ENCODE results near the gene APLP2.

The APLP2 gene

DNA sequence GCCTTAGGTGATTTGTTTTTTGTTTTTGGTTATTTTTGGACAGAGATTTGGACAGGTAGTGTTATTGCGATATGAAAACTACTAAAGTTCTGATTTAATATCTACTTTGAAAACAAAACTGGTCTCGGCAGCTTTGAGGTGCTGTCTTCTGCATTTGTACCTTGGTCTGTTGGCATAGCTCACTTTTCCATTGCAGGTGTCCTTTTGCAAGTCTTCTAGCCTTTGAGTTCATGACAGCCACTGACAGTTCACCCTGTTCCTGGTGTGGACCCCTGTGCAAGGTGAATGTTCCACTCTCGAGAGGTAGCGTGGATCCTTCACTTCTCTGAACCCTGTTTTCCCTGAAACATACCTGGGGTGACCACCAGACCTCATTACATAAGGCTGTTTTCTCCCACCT lies 45.0 kb downstream of the APLP2 start:
- DNase-seq (ENCODE audit: low spot score) = no peak
- Histone ChIP-seq H3K4me3 (no peak overlapping the region), H3K27ac (no peak overlapping the region)
- TF ChIP-seq, protein P1, sequence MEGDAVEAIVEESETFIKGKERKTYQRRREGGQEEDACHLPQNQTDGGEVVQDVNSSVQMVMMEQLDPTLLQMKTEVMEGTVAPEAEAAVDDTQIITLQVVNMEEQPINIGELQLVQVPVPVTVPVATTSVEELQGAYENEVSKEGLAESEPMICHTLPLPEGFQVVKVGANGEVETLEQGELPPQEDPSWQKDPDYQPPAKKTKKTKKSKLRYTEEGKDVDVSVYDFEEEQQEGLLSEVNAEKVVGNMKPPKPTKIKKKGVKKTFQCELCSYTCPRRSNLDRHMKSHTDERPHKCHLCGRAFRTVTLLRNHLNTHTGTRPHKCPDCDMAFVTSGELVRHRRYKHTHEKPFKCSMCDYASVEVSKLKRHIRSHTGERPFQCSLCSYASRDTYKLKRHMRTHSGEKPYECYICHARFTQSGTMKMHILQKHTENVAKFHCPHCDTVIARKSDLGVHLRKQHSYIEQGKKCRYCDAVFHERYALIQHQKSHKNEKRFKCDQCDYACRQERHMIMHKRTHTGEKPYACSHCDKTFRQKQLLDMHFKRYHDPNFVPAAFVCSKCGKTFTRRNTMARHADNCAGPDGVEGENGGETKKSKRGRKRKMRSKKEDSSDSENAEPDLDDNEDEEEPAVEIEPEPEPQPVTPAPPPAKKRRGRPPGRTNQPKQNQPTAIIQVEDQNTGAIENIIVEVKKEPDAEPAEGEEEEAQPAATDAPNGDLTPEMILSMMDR (IDR thresholded peaks at IDR 0.05) = no peak

DNA sequence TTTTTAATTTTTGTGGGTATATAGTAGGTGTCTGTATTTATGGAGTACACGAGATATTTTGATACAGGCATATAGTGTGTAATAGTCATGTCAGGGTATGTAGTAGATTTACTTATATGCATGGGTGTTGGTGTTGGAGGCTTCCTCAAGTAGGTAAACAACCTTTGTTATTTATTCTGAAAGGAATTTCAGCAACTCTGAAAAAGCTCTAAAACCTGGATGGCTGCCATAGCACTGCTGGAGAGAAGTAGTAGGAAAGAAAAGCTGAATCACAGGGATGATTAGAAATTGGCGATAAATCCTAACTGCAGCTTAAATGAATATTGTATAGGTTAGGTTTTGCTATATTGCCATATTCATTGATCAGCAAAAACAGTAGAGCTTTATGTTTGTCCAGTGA lies 45.5 kb downstream of the APLP2 start:
- no peak overlapping the region for H3K4me3 ChIP-seq
- no peak overlapping the region for H3K27ac ChIP-seq
- TF ChIP-seq, protein P1 (IDR thresholded peaks at IDR 0.05) = no peak
- no peak for DNase-seq (ENCODE audit: low spot score)

DNA sequence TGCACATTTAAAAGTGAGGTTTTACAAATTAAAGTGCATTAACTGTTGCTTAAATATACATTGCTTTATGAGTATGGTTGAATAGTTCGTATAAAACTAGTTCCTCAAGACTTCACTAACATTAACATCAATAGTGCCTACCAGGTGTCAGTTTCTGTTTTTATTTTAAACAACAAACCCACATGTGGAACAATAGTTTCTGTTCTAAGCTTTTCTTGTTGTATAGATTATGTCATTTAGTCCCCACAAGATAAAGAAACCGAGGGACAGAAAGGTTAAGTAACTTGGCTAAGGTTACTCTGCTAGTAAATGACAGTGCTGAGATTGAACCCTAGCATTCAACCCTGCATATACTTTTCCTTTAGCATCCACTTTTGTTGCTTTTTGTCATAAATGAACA lies 48.5 kb downstream of the APLP2 start:
- DNase-seq (ENCODE audit: low spot score) = no peak
- TF ChIP-seq, protein P1 (IDR thresholded peaks at IDR 0.05) = no peak
- Histone ChIP-seq H3K4me3 (no peak overlapping the region), H3K27ac (no peak overlapping the region)

DNA sequence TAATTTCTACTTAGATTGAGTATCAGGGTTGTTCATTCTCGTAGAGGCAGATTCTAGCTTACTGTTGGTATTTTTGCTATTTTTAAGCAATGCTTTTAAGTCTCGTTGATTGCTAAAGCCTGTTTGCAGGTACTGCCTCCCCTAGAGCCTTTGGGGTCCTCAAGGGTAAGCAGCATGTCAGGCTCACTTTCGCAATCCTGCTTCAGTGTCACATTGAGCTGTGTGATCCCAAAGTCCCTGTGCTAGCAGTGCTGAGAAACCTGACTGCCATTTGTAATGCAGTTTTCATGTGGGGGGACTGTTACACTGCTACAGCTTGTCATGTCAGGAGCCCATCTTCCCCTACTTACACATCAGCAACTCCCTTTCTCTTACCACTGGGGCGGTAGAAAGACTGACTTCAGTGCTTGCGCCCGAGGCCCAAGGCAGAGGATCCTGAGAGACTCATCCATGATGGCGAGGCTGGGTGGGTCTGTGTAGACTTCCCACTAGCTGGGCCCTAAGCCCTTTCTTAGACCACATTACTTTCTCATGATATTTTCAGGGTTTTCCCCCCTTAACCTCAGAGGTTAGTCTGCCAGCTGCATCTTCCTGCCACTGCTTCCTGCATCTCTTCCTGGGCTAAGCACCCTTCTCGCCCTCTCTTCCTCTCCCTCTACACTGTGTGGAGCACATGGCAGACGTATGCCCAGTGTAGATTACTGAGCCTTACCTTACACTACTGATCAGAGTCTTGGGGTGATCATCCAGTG lies 49.1 kb downstream of the APLP2 start:
- H3K27ac ChIP-seq = no peak overlapping the region
- TF ChIP-seq, protein P1 (IDR thresholded peaks at IDR 0.05) = no peak
- no peak overlapping the region for H3K4me3 ChIP-seq
- DNase-seq (ENCODE audit: low spot score) = no peak

DNA sequence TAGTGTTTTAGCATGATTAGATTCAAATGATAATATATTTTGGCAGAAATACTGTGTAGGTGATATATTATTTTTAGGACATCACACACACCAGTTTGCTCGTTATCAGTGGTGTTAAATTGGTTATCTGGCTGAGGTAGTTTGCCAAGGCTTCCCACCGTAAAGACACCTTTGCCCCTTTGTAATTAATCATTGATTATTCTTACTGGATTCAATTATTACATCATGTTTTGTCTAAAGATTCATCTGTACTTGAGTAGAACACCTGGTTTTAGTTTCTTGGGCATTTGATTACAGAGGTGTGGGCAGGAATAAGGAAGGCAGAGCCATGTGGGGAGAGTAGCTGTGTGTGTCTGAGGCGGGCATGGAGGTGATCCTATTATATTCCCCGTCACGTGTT lies 50.4 kb downstream of the APLP2 start:
- H3K27ac ChIP-seq = no peak overlapping the region
- no peak overlapping the region for H3K4me3 ChIP-seq
- TF ChIP-seq, protein P1 (IDR thresholded peaks at IDR 0.05) = no peak
- DNase-seq (ENCODE audit: low spot score) = no peak

DNA sequence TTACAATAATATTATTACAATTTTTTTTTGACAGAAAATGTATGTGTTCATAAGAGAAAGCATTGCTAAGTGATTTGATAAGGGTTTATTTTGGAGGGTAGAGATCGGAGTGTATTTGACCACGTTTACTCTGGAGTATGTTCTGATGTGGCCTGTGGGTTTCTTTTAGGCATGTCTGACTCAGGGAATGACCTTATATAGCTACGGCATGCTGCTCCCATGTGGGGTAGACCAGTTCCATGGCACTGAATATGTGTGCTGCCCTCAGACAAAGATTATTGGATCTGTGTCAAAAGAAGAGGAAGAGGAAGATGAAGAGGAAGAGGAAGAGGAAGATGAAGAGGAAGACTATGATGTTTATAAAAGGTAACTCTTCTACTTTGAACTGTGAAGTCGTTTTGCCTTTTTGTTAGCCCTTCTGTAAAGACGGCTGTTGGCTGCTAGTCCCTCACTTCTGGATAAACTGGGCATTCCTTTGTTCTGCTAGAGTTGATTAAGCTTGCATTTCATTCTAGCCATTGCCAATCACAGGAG lies 51.8 kb downstream of the APLP2 start:
- Histone ChIP-seq H3K4me3 (no peak overlapping the region), H3K27ac (no peak overlapping the region)
- TF ChIP-seq, protein P1 (IDR thresholded peaks at IDR 0.05) = no peak
- DNase-seq (ENCODE audit: low spot score) = no peak

DNA sequence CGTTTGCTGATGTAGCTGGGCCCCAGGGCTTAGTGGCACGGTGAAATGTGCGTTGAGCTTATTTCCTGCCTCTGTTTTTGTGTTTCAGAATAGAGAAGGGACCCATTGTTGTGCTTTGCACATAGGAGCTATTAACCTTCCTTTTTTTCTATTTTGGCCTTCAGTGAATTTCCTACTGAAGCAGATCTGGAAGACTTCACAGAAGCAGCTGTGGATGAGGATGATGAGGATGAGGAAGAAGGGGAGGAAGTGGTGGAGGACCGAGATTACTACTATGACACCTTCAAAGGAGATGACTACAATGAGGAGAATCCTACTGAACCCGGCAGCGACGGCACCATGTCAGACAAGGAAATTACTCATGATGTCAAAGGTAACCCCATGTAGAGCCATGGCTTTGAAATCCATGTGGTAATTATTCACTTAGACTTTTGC lies 52.5 kb downstream of the APLP2 start:
- TF ChIP-seq, protein P1 (IDR thresholded peaks at IDR 0.05) = no peak
- peak overlapping the region in 1 of 2 donors; percentile 21 for H3K27ac ChIP-seq
- no peak overlapping the region for H3K4me3 ChIP-seq
- no peak for DNase-seq (ENCODE audit: low spot score)
